ENCODE results near the gene TSNAX.
A peak's percentile ranks its signal among the peaks of the same experiment; 100 is the strongest.
"Not testable (repeated sequence)": the region's sequence is repeated elsewhere in the genome, so short reads cannot be mapped to it uniquely, and the experiment has no call there.

The TSNAX gene

GRCh38 chr1:231528172-231529029 is at the start of gene TSNAX:
Gene TSNAX, plus strand, starts transcription at chr1:231528669. Its CDS starts 142 bp downstream, at chr1:231528811.
- DNase-seq, result peak; percentile 93 to 99 (median 96)

- DNase-seq, result no peak
Measured at GRCh38 chr1:231478811-231479210, 49.7 kb upstream of the TSNAX start.

GRCh38 chr1:231480008-231480407 is 48.5 kb upstream of the TSNAX start:
- DNase-seq, result no peak

GRCh38 chr1:231481289-231481688 is 47.2 kb upstream of the TSNAX start:
- no peak for DNase-seq

GRCh38 chr1:231485029-231485784 is 43.3 kb upstream of the TSNAX start:
- DNase-seq, result no peak

- DNase-seq, result no peak
Measured at GRCh38 chr1:231487019-231487418, 41.5 kb upstream of the TSNAX start.

- no peak for DNase-seq
Measured at GRCh38 chr1:231487910-231488309, 40.6 kb upstream of the TSNAX start.

- no peak for DNase-seq
Measured at GRCh38 chr1:231493421-231494185, 34.9 kb upstream of the TSNAX start.

- no peak for DNase-seq
Measured at GRCh38 chr1:231494439-231495110, 33.9 kb upstream of the TSNAX start.

GRCh38 chr1:231497629-231498152 is 30.8 kb upstream of the TSNAX start:
- DNase-seq, result no peak

- no peak for DNase-seq
Measured at GRCh38 chr1:231499148-231499763, 29.2 kb upstream of the TSNAX start.

- no peak for DNase-seq
Measured at GRCh38 chr1:231500666-231501065, 27.8 kb upstream of the TSNAX start.

GRCh38 chr1:231503168-231503567 is 25.3 kb upstream of the TSNAX start:
- not testable (repeated sequence) for DNase-seq

GRCh38 chr1:231507476-231508355 is 20.8 kb upstream of the TSNAX start:
- DNase-seq, result no peak

GRCh38 chr1:231508497-231508896 is 20.0 kb upstream of the TSNAX start:
- DNase-seq, result no peak

GRCh38 chr1:231508941-231509340 is 19.5 kb upstream of the TSNAX start:
- DNase-seq, result no peak

- no peak for DNase-seq
Measured at GRCh38 chr1:231512147-231512698, 16.2 kb upstream of the TSNAX start.

- no peak for DNase-seq
Measured at GRCh38 chr1:231515748-231516147, 12.7 kb upstream of the TSNAX start.

GRCh38 chr1:231517076-231517475 is 11.4 kb upstream of the TSNAX start:
- DNase-seq, result no peak

- DNase-seq, result peak in 2 of 3 experiments; percentile 55 to 85
Measured at GRCh38 chr1:231518485-231519034, 9.9 kb upstream of the TSNAX start.
